Measurements from ENCODE around the gene ZNF564.

Gene ZNF564

GRCh38 chr19:12546068-12546467 is 5.2 kb downstream of the ZNF564 start:
- no peak for DNase-seq (ENCODE audit: low read depth in 1 of 2, low spot score in 1 of 2)
- H3K27ac ChIP-seq (replicated peaks) = no peak overlapping the region
- TF ChIP-seq SPI1 (IDR thresholded peaks at IDR 0.05; ENCODE audit: borderline replicate concordance, low read depth) = no peak
- no peak for TF ChIP-seq REST (IDR thresholded peaks at IDR 0.05; ENCODE audit: insufficient replicate concordance, low read depth)
- no peak for TF ChIP-seq GABPA (IDR thresholded peaks at IDR 0.05; ENCODE audit: low read depth)
- no peak for TF ChIP-seq POLR2AphosphoS5 (IDR thresholded peaks at IDR 0.05; ENCODE audit: low read depth)
- no peak for TF ChIP-seq CTCF (IDR thresholded peaks at IDR 0.05; ENCODE audit: insufficient read depth, low read length)

GRCh38 chr19:12545267-12545666 is 6.0 kb downstream of the ZNF564 start:
- no peak for DNase-seq (ENCODE audit: low read depth in 1 of 2, low spot score in 1 of 2)
- TF ChIP-seq POLR2AphosphoS5 (IDR thresholded peaks at IDR 0.05; ENCODE audit: low read depth) (no peak), SPI1 (IDR thresholded peaks at IDR 0.05; ENCODE audit: borderline replicate concordance, low read depth) (no peak), REST (IDR thresholded peaks at IDR 0.05; ENCODE audit: insufficient replicate concordance, low read depth) (no peak), GABPA (IDR thresholded peaks at IDR 0.05; ENCODE audit: low read depth) (no peak), CTCF (IDR thresholded peaks at IDR 0.05; ENCODE audit: insufficient read depth, low read length) (no peak)
- no peaks in the 10 kb centered on the region for H3K27me3 ChIP-seq (ENCODE audit: insufficient read depth, poor library complexity, severe bottlenecking)
- H3K27ac ChIP-seq (replicated peaks) = no peak overlapping the region
- H3K4me3 ChIP-seq (replicated peaks; ENCODE audit: insufficient read depth, low read length) = no peak overlapping the region

More at GRCh38 chr19:12546068-12546467, 5.2 kb downstream of the ZNF564 start:
- H3K4me3 ChIP-seq (replicated peaks; ENCODE audit: insufficient read depth, low read length) = no peak overlapping the region
- no peaks in the 10 kb centered on the region for H3K27me3 ChIP-seq (ENCODE audit: insufficient read depth, poor library complexity, severe bottlenecking)

- Histone ChIP-seq H3K4me3 (replicated peaks; ENCODE audit: insufficient read depth, low read length) (no peak overlapping the region), H3K27me3 (ENCODE audit: insufficient read depth, poor library complexity, severe bottlenecking) (no peaks in the 10 kb centered on the region), H3K27ac (replicated peaks) (no peak overlapping the region)
- DNase-seq (ENCODE audit: low read depth in 1 of 2, low spot score in 1 of 2) = no peak
- no peak for TF ChIP-seq REST (IDR thresholded peaks at IDR 0.05; ENCODE audit: insufficient replicate concordance, low read depth)
- TF ChIP-seq GABPA (IDR thresholded peaks at IDR 0.05; ENCODE audit: low read depth) = no peak
- no peak for TF ChIP-seq CTCF (IDR thresholded peaks at IDR 0.05; ENCODE audit: insufficient read depth, low read length)
- TF ChIP-seq SPI1 (IDR thresholded peaks at IDR 0.05; ENCODE audit: borderline replicate concordance, low read depth) = no peak
- TF ChIP-seq POLR2AphosphoS5 (IDR thresholded peaks at IDR 0.05; ENCODE audit: low read depth) = no peak
Observed at GRCh38 chr19:12544401-12544876, 6.8 kb downstream of the ZNF564 start.
